ENCODE data around the gene VCPKMT. TPM values are rescaled to one million over a fixed set of nuclear protein-coding genes. Genes with fewer than 3 reads are reported as not detected.

The VCPKMT gene
- total RNA-seq (2014; rRNA removed; shearing (Covaris generic)) = 11.7 and 11.9 TPM in 2 replicates
- polyA plus RNA-seq (2014; cell fraction: nucleus; rRNA removed) = 12.7 and 24.0 TPM in 2 replicates

DNA sequence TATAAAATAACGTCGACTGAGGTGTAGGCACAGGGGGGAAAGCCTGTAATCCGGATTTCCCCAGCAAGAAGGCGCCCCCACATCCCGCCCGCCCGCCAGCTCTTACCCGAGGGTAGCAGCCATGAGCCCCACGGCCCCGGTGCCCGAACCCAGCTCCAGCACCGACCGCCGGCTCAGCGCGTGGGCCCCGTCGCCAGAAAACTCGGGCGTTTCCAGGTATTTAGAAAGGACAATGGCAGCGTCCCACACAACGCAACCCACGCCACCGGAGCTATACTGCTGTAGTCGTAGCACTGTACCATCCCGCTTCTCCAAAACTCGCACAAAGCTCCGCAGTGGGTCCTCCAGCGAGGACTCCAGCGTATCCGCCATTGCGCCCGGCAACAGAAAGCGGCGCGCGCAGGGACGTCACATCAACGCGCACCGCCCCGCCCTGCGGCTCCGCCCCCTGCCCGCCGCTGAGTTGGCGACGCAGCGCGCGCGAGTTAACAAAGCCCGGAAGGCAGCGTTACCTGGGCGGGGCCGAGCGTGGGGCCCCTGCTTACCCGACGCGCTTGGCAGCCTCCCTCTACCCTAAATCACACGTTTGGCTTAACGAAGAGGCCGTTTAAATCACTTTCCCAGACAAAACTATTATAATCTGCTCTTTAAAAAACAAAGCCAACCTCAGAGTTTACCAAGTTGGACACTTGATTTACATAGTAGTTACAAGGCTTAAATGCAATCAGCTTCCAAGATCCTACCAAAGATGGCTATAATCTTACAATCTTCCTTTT is at the start of gene VCPKMT:
Gene VCPKMT, minus strand, starts transcription at position 392 of the 776 bp plus-strand sequence. Its CDS starts 20 bp downstream, at position 372.
- DNase-seq (ENCODE audit: extremely low read depth, low read depth) = peak; percentile 86

DNA sequence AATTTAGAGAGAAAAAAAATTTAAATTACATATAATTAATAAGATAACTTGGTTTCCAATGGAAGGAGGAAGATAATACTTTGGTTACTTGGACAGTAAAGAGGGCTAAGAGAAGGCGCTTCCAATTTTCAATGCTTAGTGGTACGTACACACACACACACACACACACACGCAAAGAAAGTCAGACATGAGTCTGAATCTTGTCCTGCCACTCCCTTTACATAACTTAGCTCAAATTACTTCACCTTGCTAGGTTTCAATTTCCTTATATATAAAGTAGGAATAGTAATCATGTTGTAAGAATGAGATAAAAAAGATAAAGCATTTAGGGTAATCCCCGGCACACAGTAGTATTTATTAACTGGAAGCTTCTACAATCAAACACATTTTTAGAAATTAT is 39.7 kb upstream of the VCPKMT start:
- no peak for DNase-seq (ENCODE audit: extremely low read depth, low read depth)

DNA sequence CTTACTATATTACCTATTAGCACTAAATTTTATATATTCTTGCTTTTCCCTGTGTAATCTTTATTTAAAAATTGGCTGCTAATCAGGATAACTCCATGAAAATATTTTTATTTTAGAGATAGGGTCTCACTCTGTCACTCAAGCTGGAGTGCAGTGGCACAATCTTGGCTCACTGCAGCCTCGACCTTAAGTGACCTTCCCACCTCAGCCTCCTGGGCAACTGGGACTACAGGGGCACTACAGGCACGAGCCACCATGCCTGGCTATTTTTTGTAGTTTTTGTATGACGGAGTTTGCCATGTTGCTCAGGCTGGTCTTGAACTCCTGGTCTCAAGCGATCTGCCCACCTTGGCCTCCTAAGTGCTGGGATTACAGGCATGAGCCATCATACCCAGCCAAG is 32.4 kb upstream of the VCPKMT start:
- no peak for DNase-seq (ENCODE audit: extremely low read depth, low read depth)

DNA sequence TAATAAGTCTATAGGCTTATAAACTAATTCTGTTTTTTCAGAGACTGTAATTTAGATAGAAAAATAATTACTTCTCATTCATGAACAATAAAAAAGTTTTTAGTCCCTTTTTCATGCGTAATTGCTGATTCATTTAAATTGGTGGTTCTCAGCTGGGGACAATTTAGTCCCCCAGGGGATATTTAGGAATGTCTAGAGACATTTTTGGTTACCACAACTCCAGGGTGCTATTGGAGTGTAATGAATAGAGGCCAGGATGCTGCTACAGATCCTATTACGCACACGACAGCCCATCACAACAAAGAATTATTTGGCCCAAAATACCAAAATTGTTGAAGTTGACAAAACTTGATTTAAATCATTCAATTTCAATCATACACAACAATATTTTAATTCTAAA is 22.8 kb upstream of the VCPKMT start:
- no peak for DNase-seq (ENCODE audit: extremely low read depth, low read depth)

DNA sequence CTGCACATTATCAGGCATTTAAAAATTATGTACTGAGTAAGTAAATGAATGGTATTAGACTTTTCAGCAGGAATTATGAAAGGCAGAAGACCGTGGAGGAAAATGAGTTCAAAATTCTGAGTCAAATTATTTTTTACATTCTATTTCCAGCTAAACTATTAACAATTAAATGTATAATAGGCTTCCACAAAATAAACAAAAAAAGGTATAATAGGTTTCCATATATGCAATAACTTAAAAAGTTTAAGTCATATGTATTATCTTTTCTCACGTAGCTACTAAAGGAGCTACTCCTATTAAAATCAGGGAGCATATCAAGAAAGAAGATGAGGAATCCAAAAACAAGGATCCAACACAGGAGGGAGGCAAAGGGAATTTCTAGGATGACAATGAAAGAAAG is 11.4 kb upstream of the VCPKMT start:
- no peak for DNase-seq (ENCODE audit: extremely low read depth, low read depth)

DNA sequence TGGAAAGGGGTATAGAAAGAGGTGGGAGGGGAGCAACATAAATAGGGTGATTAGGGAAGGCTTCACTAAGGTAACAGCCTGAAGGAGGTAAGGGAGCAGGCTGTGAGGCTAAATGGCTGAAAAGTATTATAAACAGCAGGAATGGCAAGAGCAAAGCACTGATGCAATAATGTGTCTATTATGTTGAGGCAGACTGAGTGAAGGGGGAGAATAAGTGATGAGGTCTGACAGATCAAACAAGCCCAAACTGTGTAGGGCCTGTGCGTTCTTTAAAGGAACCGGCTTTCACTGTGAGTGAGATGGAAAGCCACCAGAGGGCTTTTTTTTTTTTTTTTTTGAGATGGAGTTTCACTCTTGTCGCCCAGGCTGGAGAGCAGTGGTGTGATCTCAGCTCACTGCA is 6.7 kb upstream of the VCPKMT start:
- DNase-seq (ENCODE audit: extremely low read depth, low read depth) = no peak

DNA sequence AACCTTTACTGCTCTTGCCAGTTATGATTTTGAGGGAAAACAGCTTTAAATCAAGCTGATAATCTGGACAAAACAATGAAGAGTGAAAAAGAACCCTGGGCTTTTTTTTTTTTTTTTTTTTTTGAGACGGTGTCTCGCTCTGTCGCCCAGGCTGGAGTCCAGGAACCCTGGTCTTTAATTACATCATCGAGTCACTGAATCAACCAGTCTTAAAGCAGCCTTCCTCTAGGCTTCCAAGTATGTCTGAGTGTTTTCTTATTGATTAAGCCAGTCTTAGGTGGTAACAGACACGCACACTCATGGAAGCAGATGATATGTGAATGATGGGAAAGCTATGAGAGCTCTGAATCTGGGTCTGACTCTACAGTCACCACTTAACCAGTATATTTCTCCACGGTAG is 5.9 kb upstream of the VCPKMT start:
- DNase-seq (ENCODE audit: extremely low read depth, low read depth) = no peak

DNA sequence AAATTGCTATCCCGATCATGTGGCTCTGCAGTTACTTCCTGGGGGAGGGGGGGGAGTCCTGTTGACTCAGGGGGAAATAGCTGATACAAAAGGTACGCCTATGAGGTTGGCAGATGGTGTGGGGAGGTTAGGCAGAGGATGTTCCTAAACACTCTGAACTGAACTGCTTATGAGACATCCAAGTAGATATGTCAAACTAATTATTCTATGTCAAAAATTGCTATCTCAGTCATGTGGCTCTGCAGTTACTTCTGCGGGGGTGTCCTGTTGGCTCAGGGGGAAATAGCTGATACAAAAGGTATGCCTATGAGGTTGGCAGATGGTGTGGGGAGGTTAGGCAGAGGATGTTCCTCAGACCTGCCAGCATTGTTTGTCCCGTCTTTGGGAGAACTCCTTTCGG is 5.1 kb upstream of the VCPKMT start:
- DNase-seq (ENCODE audit: extremely low read depth, low read depth) = no peak

DNA sequence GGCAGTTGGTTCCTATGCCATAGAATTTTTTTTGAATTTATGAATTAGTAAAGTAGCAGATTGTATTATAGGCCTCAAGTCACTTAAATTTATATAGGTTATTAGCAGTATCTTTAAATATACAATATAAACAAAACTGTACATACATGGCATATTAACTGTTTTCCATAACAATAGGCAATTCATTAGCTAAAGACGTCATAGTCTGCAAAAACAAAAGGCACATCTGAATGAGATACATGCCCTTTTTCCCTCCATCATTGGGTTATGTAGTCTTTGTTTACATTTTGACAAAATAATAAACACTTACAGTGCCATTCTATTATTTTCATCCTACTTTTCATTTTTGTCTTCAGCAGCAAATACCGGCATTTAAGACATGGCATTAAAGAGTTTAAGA is 1.1 kb upstream of the VCPKMT start:
- DNase-seq (ENCODE audit: extremely low read depth, low read depth) = no peak

DNA sequence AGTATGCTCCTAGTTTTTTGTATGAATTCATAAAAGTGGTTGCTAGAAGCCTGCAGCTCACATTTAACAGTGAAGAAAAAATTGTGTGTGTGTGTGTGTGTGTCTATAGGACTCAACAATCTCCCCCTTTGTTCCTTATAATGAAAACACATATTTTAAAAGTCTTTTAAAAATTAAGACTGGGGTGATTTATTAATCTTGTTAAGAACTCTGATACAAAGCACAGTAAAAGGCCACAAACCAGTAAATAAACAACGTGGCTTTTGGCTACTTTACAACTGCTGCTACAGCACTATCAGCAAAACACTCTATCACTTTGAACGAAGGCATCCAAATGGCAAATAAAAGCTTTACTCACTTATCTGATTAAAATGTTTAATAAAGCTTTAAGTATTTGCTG is 594 bp upstream of the VCPKMT start:
- DNase-seq (ENCODE audit: extremely low read depth, low read depth) = no peak

DNA sequence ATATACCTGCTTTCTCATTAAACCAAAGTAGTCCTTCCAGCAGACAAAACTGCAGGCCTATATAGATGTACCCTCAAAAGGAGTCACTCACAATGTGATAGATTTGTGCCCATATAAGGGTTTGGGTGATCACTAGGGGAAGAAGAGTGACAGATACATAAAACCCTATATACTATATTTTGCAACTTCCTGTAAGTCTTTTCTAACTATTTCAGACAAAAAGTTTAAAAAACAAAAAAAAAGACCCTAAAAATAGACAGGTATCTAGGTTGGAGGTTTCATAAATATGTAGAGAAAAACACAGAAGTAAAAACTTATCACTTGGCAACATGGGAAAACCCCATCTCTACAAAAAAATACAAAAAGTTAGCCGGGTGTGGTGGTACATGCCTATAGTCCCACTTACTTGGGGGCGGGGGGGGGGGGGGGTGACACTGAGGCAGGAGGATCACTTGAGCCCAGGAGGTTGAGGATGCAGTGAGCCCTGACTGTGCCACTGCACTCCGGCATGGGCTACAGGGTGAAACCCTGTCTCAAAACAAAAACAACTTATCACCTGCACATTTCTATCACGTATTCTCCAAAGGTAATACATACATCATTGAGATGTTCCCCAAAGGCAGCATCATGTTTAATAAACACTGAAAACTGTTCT is 2.9 kb downstream of the VCPKMT start:
- DNase-seq (ENCODE audit: extremely low read depth, low read depth) = no peak

DNA sequence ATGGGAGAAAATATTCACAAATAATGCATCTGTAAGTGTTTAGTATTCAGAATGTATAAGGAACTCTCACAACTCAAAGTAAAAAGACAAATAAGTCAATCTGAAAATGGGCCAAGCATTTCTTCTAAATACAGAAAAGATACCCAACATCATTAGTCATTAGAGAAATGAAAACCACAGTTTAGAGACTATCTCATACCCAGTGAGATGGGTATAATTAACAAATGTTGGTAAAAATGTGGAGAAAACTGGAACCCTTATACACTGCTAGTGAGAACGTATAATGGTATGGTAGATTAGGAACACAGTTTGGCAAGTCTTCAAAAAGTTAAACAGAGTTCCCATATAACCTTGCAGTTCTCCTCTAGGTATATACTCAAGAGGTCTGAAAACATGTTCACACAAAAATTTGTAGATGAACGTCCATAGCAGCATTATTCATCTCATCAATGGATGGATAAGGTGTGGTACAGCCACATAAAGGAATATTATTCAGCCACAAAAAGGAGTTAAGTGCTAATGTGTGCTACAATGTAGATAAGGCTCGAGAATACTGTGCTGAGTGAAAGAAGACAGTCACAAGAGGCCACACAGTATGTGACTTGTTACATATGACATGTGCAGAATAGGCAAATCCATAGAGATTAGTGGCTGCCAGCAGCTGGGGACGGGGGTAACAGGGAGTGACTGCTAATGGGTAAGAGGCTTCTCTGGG is 5.9 kb downstream of the VCPKMT start:
- DNase-seq (ENCODE audit: extremely low read depth, low read depth) = no peak

DNA sequence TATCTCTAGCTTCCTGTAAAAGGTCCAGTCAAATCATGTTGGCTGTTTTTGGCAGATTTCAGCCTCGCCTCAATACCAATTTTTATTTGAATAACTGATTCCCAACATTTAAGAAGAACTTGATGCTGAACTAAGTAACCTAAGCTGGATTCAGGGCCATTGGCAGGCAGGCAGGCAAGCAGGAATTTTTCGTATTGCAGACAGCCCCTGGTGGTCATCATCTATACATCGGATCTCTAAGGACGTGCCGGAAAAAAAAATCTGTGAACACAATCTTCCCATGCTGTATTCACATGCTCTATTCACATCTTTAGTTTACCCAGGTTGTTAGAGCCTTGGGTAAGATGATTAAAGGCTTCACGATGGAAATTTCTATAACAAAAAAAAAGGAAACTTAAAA is 7.0 kb downstream of the VCPKMT start:
- no peak for DNase-seq (ENCODE audit: extremely low read depth, low read depth)

DNA sequence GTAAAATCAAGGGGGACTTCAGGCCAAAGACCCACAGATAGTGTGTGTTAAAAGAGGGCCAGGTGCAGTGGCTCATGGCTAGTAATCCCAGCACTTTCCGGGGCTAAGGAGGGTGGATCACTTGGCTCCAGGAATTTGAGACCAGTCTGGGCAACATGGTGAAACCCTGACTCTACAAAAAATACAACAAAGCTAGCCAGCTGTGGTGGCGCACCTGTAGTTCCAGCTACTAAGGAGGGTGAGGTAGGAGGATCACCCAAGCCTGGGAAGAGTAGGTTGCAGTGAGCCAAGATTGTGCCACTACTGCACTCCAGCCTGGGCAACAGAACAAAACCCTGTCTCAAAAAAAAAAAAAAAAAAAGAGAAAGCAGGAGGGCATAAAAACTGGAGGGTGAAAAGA is 8.5 kb downstream of the VCPKMT start:
- no peak for DNase-seq (ENCODE audit: extremely low read depth, low read depth)

DNA sequence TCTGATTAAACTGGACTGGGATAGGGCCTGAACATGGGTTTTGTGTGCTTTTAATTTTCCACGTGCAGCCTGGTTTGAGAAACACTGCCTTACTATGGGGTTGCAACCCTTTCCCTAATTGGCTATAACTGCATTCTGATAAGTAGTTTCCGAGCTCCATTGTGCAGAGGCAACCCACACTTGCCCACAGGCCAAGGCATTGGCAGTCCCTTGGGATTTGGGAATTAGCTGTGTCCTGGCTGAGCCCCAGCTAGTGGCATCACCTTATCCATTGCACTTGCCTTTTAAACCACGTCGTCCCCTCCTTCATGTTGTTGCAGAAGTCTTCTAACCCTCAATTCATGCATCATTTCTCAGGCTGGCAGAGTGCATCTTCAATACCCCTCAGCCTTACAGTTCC is 10.2 kb downstream of the VCPKMT start:
- no peak for DNase-seq (ENCODE audit: extremely low read depth, low read depth)

DNA sequence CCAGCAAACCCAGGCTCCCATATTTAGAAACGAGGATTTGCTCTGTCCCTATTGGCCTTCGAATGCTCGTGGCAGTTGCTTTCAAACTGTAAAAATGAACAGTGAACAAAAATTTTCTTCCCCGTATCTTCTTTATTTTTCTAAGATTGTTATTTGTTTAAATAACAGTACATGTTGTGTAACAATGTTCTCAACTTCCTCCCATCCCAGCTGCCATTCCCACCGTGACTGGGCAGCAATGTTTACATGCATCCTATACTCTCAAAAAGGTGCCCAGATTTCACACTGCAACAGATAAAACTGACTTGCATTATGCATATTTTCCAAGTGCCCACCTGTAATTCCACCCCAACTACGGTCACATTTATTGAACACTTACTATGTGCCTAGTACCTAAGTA is 12.8 kb downstream of the VCPKMT start:
- DNase-seq (ENCODE audit: extremely low read depth, low read depth) = no peak

DNA sequence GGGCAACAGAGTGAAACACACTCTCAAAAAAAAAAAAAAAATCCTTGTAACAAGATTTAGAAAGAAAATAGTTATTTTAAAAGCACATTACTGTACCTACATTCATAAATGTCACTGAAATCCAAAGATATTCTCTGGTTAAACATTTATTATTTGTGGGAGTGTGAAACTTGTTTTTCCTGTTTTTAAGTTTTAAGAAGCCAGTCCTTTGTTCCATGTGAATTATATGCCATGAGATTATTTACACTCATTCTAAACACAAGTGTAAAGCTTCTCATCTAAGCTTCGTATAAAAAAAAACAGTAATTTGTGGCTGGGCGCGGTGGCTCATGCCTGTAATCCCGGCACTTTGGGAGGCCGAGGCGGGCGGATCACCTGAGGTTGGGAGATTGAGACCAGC is 15.0 kb downstream of the VCPKMT start:
- no peak for DNase-seq (ENCODE audit: extremely low read depth, low read depth)

DNA sequence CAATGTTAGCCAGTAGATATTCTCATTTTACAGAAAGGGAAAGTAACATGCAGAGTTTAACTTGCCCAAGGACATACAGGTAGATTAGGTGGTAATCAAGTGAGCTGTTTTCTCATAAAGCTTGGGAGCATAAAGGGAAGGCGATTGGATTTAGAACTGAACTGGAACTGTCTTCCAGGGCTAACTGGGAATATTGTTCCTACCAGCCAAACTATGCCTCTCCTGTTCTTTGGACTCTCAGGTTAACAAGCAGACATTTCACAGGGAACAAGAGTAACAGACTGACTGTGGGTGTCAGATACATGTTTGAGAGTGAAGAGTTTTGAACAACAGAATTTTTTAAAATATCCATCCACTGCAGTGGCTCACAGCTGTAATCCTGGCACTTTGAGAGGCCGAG is 15.6 kb downstream of the VCPKMT start:
- DNase-seq (ENCODE audit: extremely low read depth, low read depth) = no peak

DNA sequence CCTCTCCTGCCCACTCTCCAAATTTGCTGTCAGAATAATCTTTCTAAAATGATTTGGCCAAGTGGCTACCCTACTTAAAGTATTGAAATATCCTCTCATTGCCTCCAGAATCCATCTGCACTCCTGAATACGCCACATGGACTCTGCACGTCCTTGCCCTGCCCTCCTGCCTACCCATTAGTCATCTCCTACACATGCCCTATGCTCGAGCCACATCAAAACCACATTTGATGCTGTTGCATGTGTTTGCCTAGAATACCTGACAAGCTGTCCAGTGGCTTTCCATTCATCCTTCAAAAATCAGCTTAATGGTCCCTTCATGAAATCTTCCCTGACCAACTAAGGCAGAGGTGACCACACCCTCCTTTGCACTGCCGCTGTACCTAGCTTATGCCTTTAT is 17.0 kb downstream of the VCPKMT start:
- no peak for DNase-seq (ENCODE audit: extremely low read depth, low read depth)

DNA sequence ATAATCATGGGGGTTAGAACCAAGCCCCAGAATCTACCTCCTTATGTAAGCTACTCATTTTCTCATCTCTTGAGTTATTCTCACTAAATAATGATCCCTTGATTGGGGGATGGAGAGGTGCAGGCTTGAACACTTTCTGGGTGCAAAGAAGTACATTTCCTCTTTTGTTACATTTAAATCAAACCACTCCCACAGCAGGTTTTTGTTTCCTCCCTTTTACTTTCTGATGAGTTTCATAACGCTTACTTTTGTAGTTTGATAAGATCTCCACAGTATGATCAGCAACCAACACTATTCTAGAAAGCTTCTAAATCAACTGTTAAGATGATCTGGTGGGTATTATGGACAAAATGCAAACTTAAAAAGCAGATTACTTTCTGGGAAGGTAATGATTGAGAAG is 20.5 kb downstream of the VCPKMT start:
- DNase-seq (ENCODE audit: extremely low read depth, low read depth) = no peak

DNA sequence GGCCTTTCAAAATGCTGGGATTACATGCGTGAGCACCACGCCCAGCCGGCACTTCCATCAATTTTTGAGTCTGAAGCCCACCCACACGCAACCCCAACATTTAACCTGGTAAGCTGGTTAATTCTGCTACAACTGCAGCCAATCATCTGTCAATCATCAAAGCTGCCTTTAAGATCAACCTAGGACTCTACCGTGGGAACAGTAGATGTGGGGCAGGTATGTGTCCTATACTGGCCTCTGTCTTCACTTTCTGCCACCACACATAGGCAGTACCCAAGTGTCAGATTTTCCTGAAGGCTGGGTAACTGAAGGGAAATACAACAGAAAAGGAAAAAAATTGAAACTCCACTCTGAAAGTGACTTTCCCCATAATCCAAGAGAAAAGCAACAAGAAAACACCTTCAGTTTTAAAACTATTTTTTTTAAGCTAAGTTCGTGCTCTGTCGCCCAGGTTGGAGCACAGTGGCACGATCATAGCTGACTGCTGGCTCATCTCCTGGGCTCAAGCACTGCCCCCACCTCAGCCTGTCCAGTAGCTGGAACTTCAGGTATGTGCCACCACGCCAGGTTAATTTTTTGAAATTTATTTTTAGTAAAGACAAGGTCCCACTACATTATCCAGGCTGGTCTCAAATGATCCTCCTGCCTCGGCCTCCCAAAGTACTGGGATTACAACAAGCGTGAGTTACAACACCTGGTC is 22.2 kb downstream of the VCPKMT start:
- no peak for DNase-seq (ENCODE audit: extremely low read depth, low read depth)
